K562 (cell line): Measurements from ENCODE around the gene ISYNA1. TPM values are rescaled to one million over a fixed set of nuclear protein-coding genes. Genes with fewer than 3 reads are reported as not detected.
A peak's percentile ranks its signal among the peaks of the same experiment; 100 is the strongest.

Experiments used
- CSDE1 ChIP-seq, 2 experiments: fragments of 450-650 bp; IDR thresholded peaks; 2 replicates each; pipeline ENCODE4 v1.6.1; 2016; ENCODE audit warnings: mild to moderate bottlenecking in 1 of 2
- DMBX1 ChIP-seq: fragments of 250-450 bp; sonication (Bioruptor Pico); IDR thresholded peaks from 2 replicates; pipeline ENCODE4 v1.8.0; 2022; ENCODE audit warnings: inconsistent platforms, mild to moderate bottlenecking, moderate library complexity, borderline replicate concordance
- ETV6 ChIP-seq, 3 experiments: fragments of 150-350 bp in 1 of 3; sonication (generic) in 1 of 3; formaldehyde crosslinking in 1 of 3; IDR thresholded peaks; 2 replicates each; pipeline versions ENCODE4 v1.6.1 to v1.8.0; 2014 to 2022; ENCODE audit warnings: borderline replicate concordance in 2 of 3, low read depth in 2 of 3, antibody characterized with exemption in 1 of 3, low read length in 1 of 3, mild to moderate bottlenecking in 1 of 3, missing genetic modification reagents in 1 of 3
- GABPA ChIP-seq: fragments of 200-800 bp; sonication (Bioruptor generic); conservative IDR thresholded peaks from 2 replicates; pipeline ENCODE4 v1.6.1; 2016; ENCODE audit warnings: low read depth, missing genetic modification characterization, missing compliant biosample characterization
- KLF1 ChIP-seq: fragments of 450-650 bp; IDR thresholded peaks from 2 replicates; pipeline ENCODE4 v1.6.1; 2016; ENCODE audit warnings: missing genetic modification characterization, missing compliant biosample characterization
- MEIS2 ChIP-seq: fragments of 450-650 bp; IDR thresholded peaks from 2 replicates; pipeline ENCODE4 v1.6.1; 2014; ENCODE audit warnings: mild to moderate bottlenecking; ENCODE audit not compliant: partially characterized antibody
- NONO ChIP-seq, 2 experiments: fragments of 200-400 bp in 1 of 2; fragments of 450-650 bp in 1 of 2; formaldehyde crosslinking in 1 of 2; IDR thresholded peaks; 2 replicates each; pipeline ENCODE4 v1.6.1; 2017; ENCODE audit warnings: low read depth in 2 of 2, mild to moderate bottlenecking in 2 of 2, moderate library complexity in 2 of 2, low read length in 1 of 2
- SIN3B ChIP-seq: fragments of 450-650 bp; IDR thresholded peaks from 2 replicates; pipeline ENCODE4 v1.6.1; 2017; ENCODE audit warnings: low read depth, mild to moderate bottlenecking, moderate library complexity
- SMARCA5 ChIP-seq: fragments of 450-650 bp; IDR thresholded peaks from 2 replicates; pipeline ENCODE4 v1.6.1; 2016
- TAF1 ChIP-seq: IDR thresholded peaks from 2 replicates; pipeline ENCODE4 v1.6.1; 2011; ENCODE audit warnings: mild to moderate bottlenecking, low read length, moderate library complexity; ENCODE audit not compliant: insufficient read depth, control insufficient read depth, severe bottlenecking; ENCODE audit errors: extremely low read depth
- ZBTB43 ChIP-seq: sonication (generic); formaldehyde crosslinking; IDR thresholded peaks from 2 replicates; pipeline ENCODE4 v1.8.0; 2023; ENCODE audit warnings: mild to moderate bottlenecking, missing genetic modification reagents
- ZBTB7A ChIP-seq: IDR thresholded peaks from 2 replicates; pipeline ENCODE4 v1.6.1; 2011; ENCODE audit warnings: low read depth, mild to moderate bottlenecking, low read length, moderate library complexity, borderline replicate concordance; ENCODE audit not compliant: control insufficient read depth
- ZNF175 ChIP-seq: fragments of 200-800 bp; sonication (Bioruptor generic); IDR thresholded peaks from 2 replicates; pipeline ENCODE4 v1.6.1; 2016; ENCODE audit warnings: low read depth, mild to moderate bottlenecking, missing genetic modification characterization, missing compliant biosample characterization
- polyA plus RNA-seq, 8 experiments: library from polyadenylated mRNA; depleted of rRNA in 4 of 8; stranded (reverse) in 5 of 8; unstranded in 3 of 8; fragments of >200 nt; fragmentation: Nextera tagmentation in 2 of 8; fragmentation: Illumina TruSeq in 1 of 8; extraction: Ambion mirVana in 2 of 8; extraction: Trizol in 1 of 8; gene quantifications; 2 replicates each; pipeline versions ENCODE4 v1.2.1 to v1.2.3, GENCODE V29; 2011 to 2014; ENCODE audit warnings: inconsistent platforms in 1 of 8, missing spikeins in 1 of 8
- total RNA-seq, 7 experiments: library from RNA; depleted of rRNA in 6 of 7; stranded (reverse); fragments of >200 nt in 6 of 7; fragmentation: Illumina TruSeq in 2 of 7; extraction: Trizol in 2 of 7; gene quantifications; 2 replicates each; pipeline versions ENCODE4 v1.2.1 to v1.2.3, GENCODE V29; 2011 to 2021; ENCODE audit warnings: low replicate concordance in 1 of 7
- TF ChIP-seq, protein P1 (sequence below): sonication (generic); formaldehyde crosslinking; IDR thresholded peaks from 2 replicates; pipeline ENCODE4 v1.8.1; 2023; ENCODE audit warnings: mild to moderate bottlenecking, missing genetic modification reagents
- TF ChIP-seq, protein P2 (sequence below): fragments of 250-450 bp; sonication (Bioruptor Pico); IDR thresholded peaks from 2 replicates; pipeline ENCODE4 v1.8.0; 2021; ENCODE audit warnings: borderline replicate concordance, mild to moderate bottlenecking, moderate library complexity; ENCODE audit not compliant: poor library complexity, severe bottlenecking
- TF ChIP-seq, protein P3 (sequence below): IDR thresholded peaks from 2 replicates; pipeline ENCODE4 v1.6.1; 2011; ENCODE audit warnings: borderline replicate concordance, low read depth, mild to moderate bottlenecking, moderate library complexity, low read length; ENCODE audit not compliant: insufficient read depth, poor library complexity, severe bottlenecking
- TF ChIP-seq, protein P4 (sequence below), 2 experiments: fragments of 200-800 bp in 1 of 2; sonication (Bioruptor generic) in 1 of 2; sonication (generic) in 1 of 2; formaldehyde crosslinking in 1 of 2; IDR thresholded peaks in 1 of 2; conservative IDR thresholded peaks in 1 of 2; 2 replicates each; pipeline versions ENCODE4 v1.5.0 to v1.6.1; 2016 to 2020; ENCODE audit warnings: missing compliant biosample characterization in 1 of 2, missing genetic modification characterization in 1 of 2, missing genetic modification reagents in 1 of 2

ISYNA1 gene
- total and polyA plus RNA-seq, 9 of the 15 experiments (the other 6 are each of a cell fraction or from before 2014, with no cell fraction given) = 21.8 to 460 (median 93.2) TPM

- TF ChIP-seq NONO (IDR thresholded peaks at IDR 0.05; ENCODE audit: low read depth in 2 of 2, low read length in 1 of 2) (peak in 1 of 2 experiments; percentile 90; a peak in 2 of 4 replicates), ETV6 (IDR thresholded peaks at IDR 0.05; ENCODE audit: borderline replicate concordance in 1 of 2, low read depth in 2 of 2, low read length in 1 of 2) (peak in 1 of 2 experiments; percentile 67; a peak in 2 of 4 replicates), ETV6 (CRISPR knock-in tag; IDR thresholded peaks at IDR 0.05; ENCODE audit: borderline replicate concordance) (peak; percentile 81; the same call in 1 of the 2 replicates), GABPA (peak; percentile 63; the same call in 1 of the 2 replicates), ZNF175 (CRISPR knock-in tag) (0 out of 2 replicates have a peak, but pooled peaks have one; percentile 0), CSDE1 (IDR thresholded peaks at IDR 0.05) (no peak), SIN3B (peak; percentile 67; the same call in 1 of the 2 replicates), DMBX1 (no peak), MEIS2 (peak; percentile 63), KLF1 (peak; percentile 35; the same call in 1 of the 2 replicates), SMARCA5 (no peak), TAF1 (peak; percentile 63), ZBTB7A (peak; percentile 71; the same call in 1 of the 2 replicates), ZBTB43 (CRISPR knock-in tag) (0 out of 2 replicates have a peak, but pooled peaks have one; percentile 58)
- TF ChIP-seq, protein P1, sequence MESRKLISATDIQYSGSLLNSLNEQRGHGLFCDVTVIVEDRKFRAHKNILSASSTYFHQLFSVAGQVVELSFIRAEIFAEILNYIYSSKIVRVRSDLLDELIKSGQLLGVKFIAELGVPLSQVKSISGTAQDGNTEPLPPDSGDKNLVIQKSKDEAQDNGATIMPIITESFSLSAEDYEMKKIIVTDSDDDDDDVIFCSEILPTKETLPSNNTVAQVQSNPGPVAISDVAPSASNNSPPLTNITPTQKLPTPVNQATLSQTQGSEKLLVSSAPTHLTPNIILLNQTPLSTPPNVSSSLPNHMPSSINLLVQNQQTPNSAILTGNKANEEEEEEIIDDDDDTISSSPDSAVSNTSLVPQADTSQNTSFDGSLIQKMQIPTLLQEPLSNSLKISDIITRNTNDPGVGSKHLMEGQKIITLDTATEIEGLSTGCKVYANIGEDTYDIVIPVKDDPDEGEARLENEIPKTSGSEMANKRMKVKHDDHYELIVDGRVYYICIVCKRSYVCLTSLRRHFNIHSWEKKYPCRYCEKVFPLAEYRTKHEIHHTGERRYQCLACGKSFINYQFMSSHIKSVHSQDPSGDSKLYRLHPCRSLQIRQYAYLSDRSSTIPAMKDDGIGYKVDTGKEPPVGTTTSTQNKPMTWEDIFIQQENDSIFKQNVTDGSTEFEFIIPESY (CRISPR knock-in tag) = peak; percentile 87
- TF ChIP-seq, protein P2, sequence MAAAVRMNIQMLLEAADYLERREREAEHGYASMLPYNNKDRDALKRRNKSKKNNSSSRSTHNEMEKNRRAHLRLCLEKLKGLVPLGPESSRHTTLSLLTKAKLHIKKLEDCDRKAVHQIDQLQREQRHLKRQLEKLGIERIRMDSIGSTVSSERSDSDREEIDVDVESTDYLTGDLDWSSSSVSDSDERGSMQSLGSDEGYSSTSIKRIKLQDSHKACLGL (CRISPR knock-in tag) = peak; percentile 7
- TF ChIP-seq, protein P3, sequence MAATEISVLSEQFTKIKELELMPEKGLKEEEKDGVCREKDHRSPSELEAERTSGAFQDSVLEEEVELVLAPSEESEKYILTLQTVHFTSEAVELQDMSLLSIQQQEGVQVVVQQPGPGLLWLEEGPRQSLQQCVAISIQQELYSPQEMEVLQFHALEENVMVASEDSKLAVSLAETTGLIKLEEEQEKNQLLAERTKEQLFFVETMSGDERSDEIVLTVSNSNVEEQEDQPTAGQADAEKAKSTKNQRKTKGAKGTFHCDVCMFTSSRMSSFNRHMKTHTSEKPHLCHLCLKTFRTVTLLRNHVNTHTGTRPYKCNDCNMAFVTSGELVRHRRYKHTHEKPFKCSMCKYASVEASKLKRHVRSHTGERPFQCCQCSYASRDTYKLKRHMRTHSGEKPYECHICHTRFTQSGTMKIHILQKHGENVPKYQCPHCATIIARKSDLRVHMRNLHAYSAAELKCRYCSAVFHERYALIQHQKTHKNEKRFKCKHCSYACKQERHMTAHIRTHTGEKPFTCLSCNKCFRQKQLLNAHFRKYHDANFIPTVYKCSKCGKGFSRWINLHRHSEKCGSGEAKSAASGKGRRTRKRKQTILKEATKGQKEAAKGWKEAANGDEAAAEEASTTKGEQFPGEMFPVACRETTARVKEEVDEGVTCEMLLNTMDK = peak; percentile 96
- TF ChIP-seq, protein P4, sequence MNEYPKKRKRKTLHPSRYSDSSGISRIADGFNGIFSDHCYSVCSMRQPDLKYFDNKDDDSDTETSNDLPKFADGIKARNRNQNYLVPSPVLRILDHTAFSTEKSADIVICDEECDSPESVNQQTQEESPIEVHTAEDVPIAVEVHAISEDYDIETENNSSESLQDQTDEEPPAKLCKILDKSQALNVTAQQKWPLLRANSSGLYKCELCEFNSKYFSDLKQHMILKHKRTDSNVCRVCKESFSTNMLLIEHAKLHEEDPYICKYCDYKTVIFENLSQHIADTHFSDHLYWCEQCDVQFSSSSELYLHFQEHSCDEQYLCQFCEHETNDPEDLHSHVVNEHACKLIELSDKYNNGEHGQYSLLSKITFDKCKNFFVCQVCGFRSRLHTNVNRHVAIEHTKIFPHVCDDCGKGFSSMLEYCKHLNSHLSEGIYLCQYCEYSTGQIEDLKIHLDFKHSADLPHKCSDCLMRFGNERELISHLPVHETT (CRISPR knock-in tag; conservative IDR thresholded peaks at IDR 0.05 in 1 of 2, IDR thresholded peaks at IDR 0.05 in 1 of 2) = peak in 1 of 2 experiments; percentile 99; a peak in 2 of 4 replicates
Measured at GRCh38 chr19:18419195-18419698, 18.7 kb downstream of the ISYNA1 start, which contains the start of gene SSBP4 (continued).
